Keratinocyte (primary cell): ENCODE data around the gene EEPD1. TPM values are rescaled to one million over a fixed set of nuclear protein-coding genes. Genes with fewer than 3 reads are reported as not detected.

ENCODE experiments used
- DNase-seq: peaks from one replicate; pipeline ENCODE4 v3.0.0-alpha.2; 2011; ENCODE audit warnings: low read depth, missing footprints, low spot score
- FAIRE-seq: peaks from 2 replicates; lab custom pipeline; 2011; peaks lifted over from hg19 to GRCh38; lab: Jason Lieb, UNC
- H2AFZ ChIP-seq: 2 replicates; pipeline ENCODE4 v1.6.0; 2012; ENCODE audit warnings: low read length, control low read depth, inconsistent platforms; ENCODE audit not compliant: control insufficient read depth
- H3K27ac ChIP-seq: 2 replicates; pipeline ENCODE4 v1.5.1; 2011; ENCODE audit warnings: low read length; ENCODE audit not compliant: control insufficient read depth, insufficient read depth
- H3K27me3 ChIP-seq: 3 replicates; pipeline ENCODE4 v1.6.0; 2011; ENCODE audit warnings: low read length; ENCODE audit not compliant: control insufficient read depth, insufficient read depth; ENCODE audit errors: extremely low read depth
- H3K36me3 ChIP-seq, 2 experiments: 2 replicates in 1 of 2; 3 replicates in 1 of 2; pipeline ENCODE4 v1.5.1; 2011; ENCODE audit warnings: low read length in 2 of 2, mild to moderate bottlenecking in 1 of 2; ENCODE audit not compliant: control insufficient read depth in 2 of 2, insufficient read depth in 2 of 2; ENCODE audit errors: extremely low read depth in 1 of 2
- H3K4me1 ChIP-seq: 3 replicates; pipeline ENCODE4 v1.5.1; 2011; ENCODE audit warnings: low read length; ENCODE audit not compliant: control insufficient read depth, insufficient read depth; ENCODE audit errors: extremely low read depth
- H3K4me2 ChIP-seq: 3 replicates; pipeline ENCODE4 v1.6.0; 2011; ENCODE audit warnings: low read depth, low read length; ENCODE audit not compliant: control insufficient read depth, insufficient read depth; ENCODE audit errors: extremely low read depth
- H3K4me3 ChIP-seq, 3 experiments: fragments of 200-600 bp in 1 of 3; sonication (generic) in 1 of 3; 2 replicates in 2 of 3; 3 replicates in 1 of 3; pipeline ENCODE4 v1.5.1; 2011 to 2016; ENCODE audit warnings: low read length in 3 of 3, mild to moderate bottlenecking in 3 of 3, control low read depth in 2 of 3, inconsistent platforms in 1 of 3, low read depth in 1 of 3, mixed read lengths in 1 of 3, mixed run types in 1 of 3, moderate library complexity in 1 of 3; ENCODE audit not compliant: control insufficient read depth in 2 of 3, insufficient read depth in 2 of 3; ENCODE audit errors: extremely low read depth in 1 of 3
- H3K79me2 ChIP-seq: 2 replicates; pipeline ENCODE4 v1.6.0; 2012; ENCODE audit warnings: low read length; ENCODE audit not compliant: control insufficient read depth, insufficient read depth
- H3K9ac ChIP-seq: 3 replicates; pipeline ENCODE4 v1.6.0; 2011; ENCODE audit warnings: low read length; ENCODE audit not compliant: control insufficient read depth, insufficient read depth; ENCODE audit errors: extremely low read depth
- H3K9me1 ChIP-seq: 3 replicates; pipeline ENCODE4 v1.6.0; 2011; ENCODE audit warnings: low read length; ENCODE audit not compliant: control insufficient read depth, insufficient read depth; ENCODE audit errors: extremely low read depth
- H3K9me3 ChIP-seq: 2 replicates; pipeline ENCODE4 v1.5.1; 2012; ENCODE audit warnings: low read depth, low read length; ENCODE audit not compliant: control insufficient read depth
- H4K20me1 ChIP-seq: 3 replicates; pipeline ENCODE4 v1.6.0; 2011; ENCODE audit warnings: low read length; ENCODE audit not compliant: control insufficient read depth, insufficient read depth; ENCODE audit errors: extremely low read depth
- CTCF ChIP-seq, 3 experiments: IDR thresholded peaks in 1 of 3; conservative IDR thresholded peaks in 1 of 3; optimal IDR thresholded peaks in 1 of 3; 2 replicates in 2 of 3; 3 replicates in 1 of 3; pipeline versions ENCODE3 to v1.5.1; 2011; ENCODE audit warnings: low read length in 3 of 3, mild to moderate bottlenecking in 3 of 3, moderate library complexity in 2 of 3, control low read depth in 1 of 3, inconsistent platforms in 1 of 3; ENCODE audit not compliant: insufficient read depth in 2 of 3; ENCODE audit errors: extremely low read depth in 1 of 3
- EZH2 ChIP-seq: IDR thresholded peaks from one replicate; pipeline ENCODE4 v1.6.1; 2012; ENCODE audit warnings: inconsistent platforms, mild to moderate bottlenecking, low read length, moderate library complexity
- dilution Hi-C: fragments of 300-500 bp; cut with MboI; formaldehyde crosslinking; loops from one replicate; pipeline ENCODE4 v1.7.0; 2020; ENCODE audit warnings: low sequenced_read_pairs; ENCODE audit not compliant: extremely low pct_ligation_motif_present
- polyA plus RNA-seq, 5 experiments: library from polyadenylated mRNA; depleted of rRNA in 3 of 5; stranded (reverse) in 3 of 5; stranded (forward) in 1 of 5; unstranded in 1 of 5; fragments of >200 nt; gene quantifications; 1 replicate in 1 of 5; 2 replicates in 3 of 5; 3 replicates in 1 of 5; pipeline versions ENCODE4 v1.2.1 to v1.2.3, GENCODE V29; 2011 to 2012; ENCODE audit warnings: missing spikeins in 2 of 5, low read depth in 1 of 5, low replicate concordance in 1 of 5

The EEPD1 gene
- polyA plus RNA-seq, 1 donor (not counting 4 experiments of a cell fraction or from before 2014, with no cell fraction given), result 1.2 TPM

- FAIRE-seq (no peak), DNase-seq (no peak)
- Histone ChIP-seq H3K4me3 (no peak overlapping the region), H3K36me3 (no peaks in the 10 kb centered on the region), H3K9me3 (no peaks in the 10 kb centered on the region), H3K4me1 (no peaks in the 10 kb centered on the region), H3K27ac (no peak overlapping the region), H4K20me1 (no peaks in the 10 kb centered on the region), H3K79me2 (no peaks in the 10 kb centered on the region), H3K4me2 (no peak overlapping the region), H2AFZ (no peak overlapping the region), H3K9me1 (no peaks in the 10 kb centered on the region), H3K9ac (no peak overlapping the region), H3K27me3 (no peaks in the 10 kb centered on the region)
- TF ChIP-seq CTCF (optimal IDR thresholded peaks at IDR 0.05 in 1 of 3, IDR thresholded peaks at IDR 0.05 in 1 of 3, conservative IDR thresholded peaks at IDR 0.05 in 1 of 3; ENCODE audit: extremely low read depth in 1 of 3, insufficient read depth in 2 of 3, low read length in 3 of 3) (no peak), EZH2 (no peak)
- dilution Hi-C loops, result no loop called here
Observed at GRCh38 chr7:36244429-36244828, 91.4 kb downstream of the EEPD1 start.

GRCh38 chr7:36245684-36246299 is 92.7 kb downstream of the EEPD1 start:
- no peak for FAIRE-seq
- H3K9me3 ChIP-seq, result no peaks in the 10 kb centered on the region
- no peak for TF ChIP-seq EZH2
- no peak for TF ChIP-seq CTCF (optimal IDR thresholded peaks at IDR 0.05 in 1 of 3, IDR thresholded peaks at IDR 0.05 in 1 of 3, conservative IDR thresholded peaks at IDR 0.05 in 1 of 3; ENCODE audit: extremely low read depth in 1 of 3, insufficient read depth in 2 of 3, low read length in 3 of 3)

More at GRCh38 chr7:36245684-36246299, 92.7 kb downstream of the EEPD1 start:
- Histone ChIP-seq H3K36me3 (no peaks in the 10 kb centered on the region), H3K4me1 (no peaks in the 10 kb centered on the region), H3K9me1 (no peaks in the 10 kb centered on the region), H3K4me2 (no peak overlapping the region), H3K9ac (no peak overlapping the region), H2AFZ (no peak overlapping the region), H4K20me1 (no peaks in the 10 kb centered on the region), H3K79me2 (no peaks in the 10 kb centered on the region), H3K27ac (no peak overlapping the region), H3K4me3 (no peak overlapping the region), H3K27me3 (no peaks in the 10 kb centered on the region)
- dilution Hi-C loops, result no loop called here
- DNase-seq, result no peak
